ENCODE results near the gene SLC35B4.

The SLC35B4 gene

DNA sequence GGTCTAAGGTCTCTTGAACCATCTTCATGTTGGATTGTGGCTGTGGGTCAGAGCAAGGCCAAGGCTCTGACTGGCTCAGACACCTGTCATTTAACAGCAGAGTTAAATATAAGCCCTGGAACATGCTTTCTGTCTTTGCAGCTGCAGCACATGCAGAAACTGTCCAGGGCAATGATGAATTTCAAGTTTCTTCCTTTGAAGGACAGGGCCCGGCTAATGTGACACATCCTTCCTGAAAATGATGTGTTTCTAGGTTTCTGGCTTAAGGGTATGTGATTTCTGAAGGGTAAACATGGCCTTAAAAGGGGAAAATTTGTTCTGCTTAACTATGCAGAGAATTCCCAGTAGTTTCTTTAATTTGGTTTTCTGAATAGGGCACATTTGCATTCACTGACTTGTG, 34.0 kb upstream of the SLC35B4 start:
- no peaks in the 10 kb centered on the region for H3F3A ChIP-seq (ENCODE audit: insufficient read depth, low read length)

DNA sequence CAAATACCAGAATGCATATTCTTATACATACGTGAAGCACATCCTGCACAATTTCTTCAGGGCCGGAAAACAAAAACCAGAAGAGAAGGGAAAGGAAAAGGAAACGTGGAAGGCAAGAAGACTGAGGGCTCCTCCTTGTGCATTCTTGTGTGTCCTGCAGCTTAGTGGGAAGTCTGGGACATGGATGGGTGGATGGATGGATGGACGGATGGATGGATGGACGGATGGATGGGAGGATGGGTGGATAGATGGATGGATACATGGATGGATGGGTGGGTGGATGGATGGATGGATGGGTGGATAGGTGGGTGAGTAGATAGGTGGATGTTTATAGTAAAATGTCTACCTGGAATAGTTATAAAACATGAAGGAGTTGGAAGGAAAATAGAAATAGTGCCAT, 30.8 kb upstream of the SLC35B4 start:
- H3K27ac ChIP-seq (ENCODE audit: low read depth, low read length, poor library complexity, severe bottlenecking), result no peak overlapping the region
- H3K36me3 ChIP-seq (ENCODE audit: insufficient read depth, low read length), result no peaks in the 10 kb centered on the region
- H2AFZ ChIP-seq (ENCODE audit: low read length), result no peak overlapping the region
- no peaks in the 10 kb centered on the region for H3K79me2 ChIP-seq (ENCODE audit: insufficient read depth, low read length)
- H3K4me2 ChIP-seq (ENCODE audit: low read length), result no peak overlapping the region
- H3F3A ChIP-seq (ENCODE audit: insufficient read depth, low read length), result no peaks in the 10 kb centered on the region
- H3K9me2 ChIP-seq (ENCODE audit: low read depth, low read length), result no peaks in the 10 kb centered on the region
- H4K20me1 ChIP-seq (ENCODE audit: insufficient read depth, low read length), result no peaks in the 10 kb centered on the region
- H3K4me1 ChIP-seq (ENCODE audit: insufficient read depth, low read length, severe bottlenecking), result no peaks in the 10 kb centered on the region
- TF ChIP-seq CTCF (IDR thresholded peaks at IDR 0.05; ENCODE audit: low read length) (no peak), EZH2 (IDR thresholded peaks at IDR 0.05; ENCODE audit: borderline replicate concordance, low read length) (no peak)
- H3K9me3 ChIP-seq (ENCODE audit: low read length), result peaks cover 4% of the 10 kb centered on the region; the same call in 1 of the 2 replicates
- H3K4me3 ChIP-seq (ENCODE audit: low read depth, low read length, poor library complexity, severe bottlenecking), result no peak overlapping the region
- H3K27me3 ChIP-seq (ENCODE audit: insufficient read depth, low read length), result no peaks in the 10 kb centered on the region; the same call in 1 of the 2 replicates
- H3K9ac ChIP-seq (ENCODE audit: low read length), result no peak overlapping the region

More for the DNA sequence above, 34.0 kb upstream of the SLC35B4 start:
- Histone ChIP-seq H3K4me3 (ENCODE audit: low read depth, low read length, poor library complexity, severe bottlenecking) (no peak overlapping the region), H3K9ac (ENCODE audit: low read length) (no peak overlapping the region), H2AFZ (ENCODE audit: low read length) (no peak overlapping the region), H3K79me2 (ENCODE audit: insufficient read depth, low read length) (no peaks in the 10 kb centered on the region), H3K4me2 (ENCODE audit: low read length) (no peak overlapping the region), H3K27ac (ENCODE audit: low read depth, low read length, poor library complexity, severe bottlenecking) (no peak overlapping the region), H3K4me1 (ENCODE audit: insufficient read depth, low read length, severe bottlenecking) (no peaks in the 10 kb centered on the region), H3K27me3 (ENCODE audit: insufficient read depth, low read length) (no peaks in the 10 kb centered on the region; the same call in 1 of the 2 replicates), H3K9me3 (ENCODE audit: low read length) (no peaks in the 10 kb centered on the region), H3K9me2 (ENCODE audit: low read depth, low read length) (no peaks in the 10 kb centered on the region), H3K36me3 (ENCODE audit: insufficient read depth, low read length) (no peaks in the 10 kb centered on the region), H4K20me1 (ENCODE audit: insufficient read depth, low read length) (no peaks in the 10 kb centered on the region)
- TF ChIP-seq CTCF (IDR thresholded peaks at IDR 0.05; ENCODE audit: low read length) (no peak), EZH2 (IDR thresholded peaks at IDR 0.05; ENCODE audit: borderline replicate concordance, low read length) (no peak)

GRCh38 chr7:134343796-134344195, 27.1 kb upstream of the SLC35B4 start:
- H3K4me1 ChIP-seq (ENCODE audit: insufficient read depth, low read length, severe bottlenecking), result no peaks in the 10 kb centered on the region
- no peaks in the 10 kb centered on the region for H3K79me2 ChIP-seq (ENCODE audit: insufficient read depth, low read length)
- H3K4me2 ChIP-seq (ENCODE audit: low read length), result no peak overlapping the region
- H3K9me3 ChIP-seq (ENCODE audit: low read length), result peaks cover 7% of the 10 kb centered on the region; the same call in 1 of the 2 replicates
- H2AFZ ChIP-seq (ENCODE audit: low read length), result no peak overlapping the region
- no peaks in the 10 kb centered on the region for H4K20me1 ChIP-seq (ENCODE audit: insufficient read depth, low read length)
- H3K9me2 ChIP-seq (ENCODE audit: low read depth, low read length), result no peaks in the 10 kb centered on the region
- no peak for TF ChIP-seq CTCF (IDR thresholded peaks at IDR 0.05; ENCODE audit: low read length)
- no peak for TF ChIP-seq EZH2 (IDR thresholded peaks at IDR 0.05; ENCODE audit: borderline replicate concordance, low read length)
- H3K9ac ChIP-seq (ENCODE audit: low read length), result no peak overlapping the region
- no peaks in the 10 kb centered on the region for H3K36me3 ChIP-seq (ENCODE audit: insufficient read depth, low read length)
- H3F3A ChIP-seq (ENCODE audit: insufficient read depth, low read length), result no peaks in the 10 kb centered on the region
- no peak overlapping the region for H3K27ac ChIP-seq (ENCODE audit: low read depth, low read length, poor library complexity, severe bottlenecking)
- no peak overlapping the region for H3K4me3 ChIP-seq (ENCODE audit: low read depth, low read length, poor library complexity, severe bottlenecking)
- H3K27me3 ChIP-seq (ENCODE audit: insufficient read depth, low read length), result peaks cover 5% of the 10 kb centered on the region; the same call in 1 of the 2 replicates

Measured in OCI-LY1 (cell line).